Transverse colon (tissue), 4 donors: ENCODE results near the gene SLC25A6. TPM values are rescaled to one million over a fixed set of nuclear protein-coding genes. Genes with fewer than 3 reads are reported as not detected.

Experiments
- DNase-seq: peaks from one replicate; pipeline ENCODE4 v3.0.0-alpha.2; 2019
- H3K27ac ChIP-seq, 4 donors: fragments of 200-600 bp; sonication (generic); 2 replicates each; pipeline ENCODE4 v1.5.1; 2016 to 2018; ENCODE audit warnings: inconsistent platforms in 4 of 4
- H3K27me3 ChIP-seq: fragments of 200-600 bp; sonication (generic); 2 replicates; pipeline ENCODE4 v1.5.1; 2017; ENCODE audit warnings: inconsistent platforms
- H3K36me3 ChIP-seq, 4 donors: fragments of 200-600 bp; sonication (generic); 2 replicates each; pipeline ENCODE4 v1.5.1; 2017 to 2019; ENCODE audit warnings: inconsistent platforms in 4 of 4
- H3K4me1 ChIP-seq, 4 donors: fragments of 200-600 bp; sonication (generic); 2 replicates each; pipeline ENCODE4 v1.5.1; 2017 to 2020; ENCODE audit warnings: inconsistent platforms in 4 of 4
- H3K4me3 ChIP-seq, 4 donors: fragments of 200-600 bp; sonication (generic); 1 replicate in 1 of 4; 2 replicates in 3 of 4; pipeline versions ENCODE4 v1.5.1 to v1.6.1; 2017 to 2019; ENCODE audit warnings: inconsistent platforms in 4 of 4
- H3K9me3 ChIP-seq, 2 donors: fragments of 200-600 bp; sonication (generic); 2 replicates each; pipeline ENCODE4 v1.5.1; 2017 to 2019; ENCODE audit warnings: inconsistent platforms in 2 of 2
- EP300 ChIP-seq: sonication (generic); formaldehyde crosslinking; IDR thresholded peaks from one replicate; pipeline ENCODE4 v1.6.1; 2017; ENCODE audit warnings: antibody characterized with exemption, low read depth
- POLR2A ChIP-seq: fragments of 450-650 bp; IDR thresholded peaks from one replicate; pipeline ENCODE4 v1.6.1; 2016; ENCODE audit warnings: antibody characterized with exemption, mild to moderate bottlenecking, moderate library complexity
- POLR2AphosphoS5 ChIP-seq, 3 donors: sonication (generic); formaldehyde crosslinking; IDR thresholded peaks; one replicate each; pipeline ENCODE4 v1.6.1; 2016; ENCODE audit warnings: antibody characterized with exemption in 3 of 3
- WGBS, 2 donors: methylation state at CpG; one replicate each; pipeline ENCODE4 v1.1.5; 2018; ENCODE audit warnings: low coverage in 1 of 2; 5-methylcytosine and 5-hydroxymethylcytosine counted together
- in situ Hi-C, 4 donors: fragments of 200-750 bp; cut with MboI; loops; one replicate each; pipeline versions ENCODE4 v1.15.0 to v1.15.1; 2017; ENCODE audit warnings: low sequenced_read_pairs in 3 of 4, low pct_ligation_motif_present in 1 of 4, low pct_unique_long_range_greater_than_20kb in 1 of 4
- intact Hi-C: fragments of 100-400 bp; cut with DNase I; formaldehyde crosslinking; loops from one replicate; pipeline ENCODE4 v1.15.1; 2023; ENCODE audit warnings: low total_unique reads
- total RNA-seq, 4 donors: library from RNA; depleted of rRNA; stranded (reverse); fragments of >200 nt; gene quantifications; one replicate each; pipeline ENCODE4 v1.1.0, GENCODE V29; 2016
- TF ChIP-seq, protein P1 (sequence below), 5 experiments: fragments of 200-600 bp in 3 of 5; fragments of 450-650 bp in 2 of 5; sonication (generic) in 3 of 5; IDR thresholded peaks; 1 replicate in 2 of 5; 2 replicates in 3 of 5; pipeline ENCODE4 v1.5.1; 2016 to 2017; ENCODE audit warnings: antibody characterized with exemption in 5 of 5, inconsistent platforms in 3 of 5, mild to moderate bottlenecking in 2 of 5, moderate library complexity in 1 of 5

The SLC25A6 gene
- total RNA-seq, 4 donors from 2014 or later, result 473 to 699 (median 574) TPM

- H3K9me3 ChIP-seq, result peaks cover 5 to 6% of the 10 kb centered on the region in 2 donors
- 69 to 84% methylated on average over 7 to 9 of the region's 9 CpGs for WGBS, 2 donors
- no peak overlapping the region for H3K27ac ChIP-seq
- DNase-seq, result no peak
- H3K27me3 ChIP-seq, result no peaks in the 10 kb centered on the region
- TF ChIP-seq POLR2AphosphoS5 (IDR thresholded peaks at IDR 0.05) (no peak), POLR2A (no peak), EP300 (no peak)
- TF ChIP-seq, protein P1, sequence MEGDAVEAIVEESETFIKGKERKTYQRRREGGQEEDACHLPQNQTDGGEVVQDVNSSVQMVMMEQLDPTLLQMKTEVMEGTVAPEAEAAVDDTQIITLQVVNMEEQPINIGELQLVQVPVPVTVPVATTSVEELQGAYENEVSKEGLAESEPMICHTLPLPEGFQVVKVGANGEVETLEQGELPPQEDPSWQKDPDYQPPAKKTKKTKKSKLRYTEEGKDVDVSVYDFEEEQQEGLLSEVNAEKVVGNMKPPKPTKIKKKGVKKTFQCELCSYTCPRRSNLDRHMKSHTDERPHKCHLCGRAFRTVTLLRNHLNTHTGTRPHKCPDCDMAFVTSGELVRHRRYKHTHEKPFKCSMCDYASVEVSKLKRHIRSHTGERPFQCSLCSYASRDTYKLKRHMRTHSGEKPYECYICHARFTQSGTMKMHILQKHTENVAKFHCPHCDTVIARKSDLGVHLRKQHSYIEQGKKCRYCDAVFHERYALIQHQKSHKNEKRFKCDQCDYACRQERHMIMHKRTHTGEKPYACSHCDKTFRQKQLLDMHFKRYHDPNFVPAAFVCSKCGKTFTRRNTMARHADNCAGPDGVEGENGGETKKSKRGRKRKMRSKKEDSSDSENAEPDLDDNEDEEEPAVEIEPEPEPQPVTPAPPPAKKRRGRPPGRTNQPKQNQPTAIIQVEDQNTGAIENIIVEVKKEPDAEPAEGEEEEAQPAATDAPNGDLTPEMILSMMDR (IDR thresholded peaks at IDR 0.05), result no peak
- no peak overlapping the region for H3K4me3 ChIP-seq
- no peaks in the 10 kb centered on the region for H3K4me1 ChIP-seq
- in situ Hi-C loops (no loop called here), intact Hi-C loops (no loop called here)
- H3K36me3 ChIP-seq, result peaks cover 0 to 14% (median 3%) of the 10 kb centered on the region in 4 donors
Measured at GRCh38 chrX:1424147-1424851, 32.4 kb upstream of the SLC25A6 start.

GRCh38 chrX:1423215-1423614, 31.3 kb upstream of the SLC25A6 start:
- WGBS, 2 donors, result 69% methylated on average over 2 of the region's 2 CpGs; no CpG with 5 or more reads in 1 of the 2 donors
- intact Hi-C loops, result no loop called here
- no peak for DNase-seq
- Histone ChIP-seq H3K4me3 (no peak overlapping the region), H3K27me3 (no peaks in the 10 kb centered on the region), H3K36me3 (peaks cover 0 to 14% (median 5%) of the 10 kb centered on the region in 4 donors), H3K9me3 (peaks cover 5 to 6% of the 10 kb centered on the region in 2 donors), H3K4me1 (no peaks in the 10 kb centered on the region), H3K27ac (no peak overlapping the region)
- in situ Hi-C loops, result no loop called here
- TF ChIP-seq, protein P1 (IDR thresholded peaks at IDR 0.05), result no peak
- no peak for TF ChIP-seq POLR2A
- no peak for TF ChIP-seq POLR2AphosphoS5 (IDR thresholded peaks at IDR 0.05)
- no peak for TF ChIP-seq EP300

DNA sequence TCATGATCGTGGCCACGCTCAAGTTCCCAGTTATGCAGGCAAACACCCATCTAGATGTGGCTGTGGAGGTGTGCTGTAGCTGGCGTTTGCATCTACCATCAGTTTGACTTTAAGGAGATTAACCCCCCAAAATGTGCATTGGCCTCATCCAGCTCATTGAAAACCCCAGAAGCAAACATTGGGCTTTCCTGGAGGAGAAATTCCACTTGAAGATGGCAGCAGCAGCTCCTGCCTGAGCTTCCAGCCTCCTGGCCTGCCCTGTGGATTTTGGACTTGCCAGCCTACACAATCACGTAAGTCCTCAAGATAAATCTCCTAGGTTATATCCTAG, 30.2 kb upstream of the SLC25A6 start:
- no peaks in the 10 kb centered on the region for H3K27me3 ChIP-seq
- H3K4me1 ChIP-seq, result no peaks in the 10 kb centered on the region
- DNase-seq, result no peak
- no peak overlapping the region for H3K4me3 ChIP-seq
- in situ Hi-C loops (no loop called here), intact Hi-C loops (no loop called here)
- no peak for TF ChIP-seq POLR2AphosphoS5 (IDR thresholded peaks at IDR 0.05)
- TF ChIP-seq, protein P1 (IDR thresholded peaks at IDR 0.05), result no peak
- no peak for TF ChIP-seq EP300
- no peak for TF ChIP-seq POLR2A
- peaks cover 0 to 14% (median 7%) of the 10 kb centered on the region in 4 donors for H3K36me3 ChIP-seq
- 94% methylated on average over 4 of the region's 4 CpGs; no CpG with 5 or more reads in 1 of the 2 donors for WGBS, 2 donors
- peaks cover 5 to 6% of the 10 kb centered on the region in 2 donors for H3K9me3 ChIP-seq
- no peak overlapping the region for H3K27ac ChIP-seq

GRCh38 chrX:1421433-1422134, 29.7 kb upstream of the SLC25A6 start:
- H3K4me3 ChIP-seq, result no peak overlapping the region
- no peaks in the 10 kb centered on the region for H3K4me1 ChIP-seq
- intact Hi-C loops (no loop called here), in situ Hi-C loops (no loop called here)
- 97% methylated on average over 19 of the region's 19 CpGs; no CpG with 5 or more reads in 1 of the 2 donors for WGBS, 2 donors
- no peaks in the 10 kb centered on the region for H3K27me3 ChIP-seq
- TF ChIP-seq POLR2A (no peak), POLR2AphosphoS5 (IDR thresholded peaks at IDR 0.05) (no peak), EP300 (no peak)
- TF ChIP-seq, protein P1 (IDR thresholded peaks at IDR 0.05), result no peak
- H3K27ac ChIP-seq, result no peak overlapping the region
- H3K9me3 ChIP-seq, result peaks cover 5 to 6% of the 10 kb centered on the region in 2 donors
- peaks cover 0 to 14% (median 7%) of the 10 kb centered on the region in 4 donors for H3K36me3 ChIP-seq
- DNase-seq, result no peak
